Hepatocyte (in vitro differentiated cells): Measurements from ENCODE around the gene SZRD1. TPM values are rescaled to one million over a fixed set of nuclear protein-coding genes. Genes with fewer than 3 reads are reported as not detected.

Source experiments
- DNase-seq: peaks from one replicate; pipeline ENCODE4 v3.0.0-alpha.2; 2016; ENCODE audit warnings: low spot score
- H2AFZ ChIP-seq: fragments of 200-600 bp; sonication (generic); 2 replicates; pipeline ENCODE4 v1.6.0; 2016; ENCODE audit warnings: antibody characterized with exemption, mild to moderate bottlenecking
- H3K27ac ChIP-seq: fragments of 200-600 bp; sonication (generic); 2 replicates; pipeline ENCODE4 v1.5.1; 2016; ENCODE audit warnings: mild to moderate bottlenecking
- H3K27me3 ChIP-seq: fragments of 200-600 bp; sonication (generic); 2 replicates; pipeline ENCODE4 v1.6.1; 2016
- H3K36me3 ChIP-seq: fragments of 200-600 bp; sonication (generic); replicated peaks from 2 replicates; pipeline ENCODE4 v1.5.1; 2016; ENCODE audit warnings: low read depth; ENCODE audit not compliant: insufficient read depth
- H3K4me1 ChIP-seq: fragments of 200-600 bp; sonication (generic); 2 replicates; pipeline ENCODE4 v1.5.1; 2016; ENCODE audit warnings: mild to moderate bottlenecking, moderate library complexity; ENCODE audit not compliant: insufficient read depth
- H3K4me2 ChIP-seq: fragments of 200-600 bp; sonication (generic); 2 replicates; pipeline ENCODE4 v1.6.0; 2016
- H3K4me3 ChIP-seq: fragments of 200-600 bp; sonication (generic); 2 replicates; pipeline ENCODE4 v1.5.1; 2016; ENCODE audit warnings: mild to moderate bottlenecking
- H3K79me2 ChIP-seq: fragments of 200-600 bp; sonication (generic); 2 replicates; pipeline ENCODE4 v1.6.0; 2017; ENCODE audit warnings: mild to moderate bottlenecking
- H3K9me2 ChIP-seq: fragments of 200-600 bp; sonication (generic); replicated peaks from 2 replicates; pipeline ENCODE4 v1.6.0; 2017; ENCODE audit warnings: mild to moderate bottlenecking; ENCODE audit not compliant: insufficient read depth
- H3K9me3 ChIP-seq: fragments of 200-600 bp; sonication (generic); 2 replicates; pipeline ENCODE4 v1.5.1; 2016; ENCODE audit warnings: low read depth, mild to moderate bottlenecking
- H4K20me1 ChIP-seq: fragments of 200-600 bp; sonication (generic); 2 replicates; pipeline ENCODE4 v1.6.0; 2016; ENCODE audit warnings: mild to moderate bottlenecking; ENCODE audit not compliant: insufficient read depth, poor library complexity, severe bottlenecking
- CTCF ChIP-seq: fragments of 200-600 bp; sonication (generic); IDR thresholded peaks from 2 replicates; pipeline ENCODE4 v1.5.1; 2016; ENCODE audit warnings: antibody characterized with exemption, mild to moderate bottlenecking; ENCODE audit not compliant: poor library complexity
- EZH2 ChIP-seq: fragments of 200-600 bp; sonication (generic); IDR thresholded peaks from 2 replicates; pipeline ENCODE4 v1.6.1; 2016; ENCODE audit warnings: antibody characterized with exemption, mild to moderate bottlenecking, borderline replicate concordance
- EZH2phosphoT487 ChIP-seq: fragments of 200-600 bp; sonication (generic); IDR thresholded peaks from one replicate; pipeline ENCODE4 v1.6.1; 2018; ENCODE audit warnings: antibody characterized with exemption, mild to moderate bottlenecking, low read depth, moderate library complexity; ENCODE audit not compliant: unreplicated experiment, severe bottlenecking
- WGBS: methylation state at CpG from one replicate; pipeline ENCODE4 v1.1.6; 2016; ENCODE audit warnings: low lambda C conversion rate; ENCODE audit errors: missing lambda C conversion rate; 5-methylcytosine and 5-hydroxymethylcytosine counted together
- polyA plus RNA-seq: library from polyadenylated mRNA; unstranded; fragments of >200 nt; fragmentation: Nextera tagmentation; extraction: Ambion mirVana; gene quantifications from 2 replicates; pipeline ENCODE4 v1.2.1, GENCODE V29; 2016
- total RNA-seq: library from RNA; depleted of rRNA; stranded (reverse); fragments of >200 nt; gene quantifications from 2 replicates; pipeline ENCODE4 v1.2.3, GENCODE V29; 2014

SZRD1 gene
- total and polyA plus RNA-seq, 2 experiments from 2014 or later, result 63.0 to 72.1 TPM

GRCh38 chr1:16371725-16372124, 4.7 kb downstream of the SZRD1 start:
- no peak for TF ChIP-seq EZH2phosphoT487
- TF ChIP-seq EZH2, result no peak
- TF ChIP-seq CTCF, result no peak
- Histone ChIP-seq H3K4me2 (no peak overlapping the region), H4K20me1 (peaks cover 83% of the 10 kb centered on the region), H3K27ac (no peak overlapping the region), H3K79me2 (peaks cover 92% of the 10 kb centered on the region), H2AFZ (no peak overlapping the region), H3K27me3 (no peaks in the 10 kb centered on the region), H3K9me2 (no peaks in the 10 kb centered on the region), H3K9me3 (no peaks in the 10 kb centered on the region), H3K4me3 (no peak overlapping the region), H3K36me3 (no peaks in the 10 kb centered on the region), H3K4me1 (peaks cover 46% of the 10 kb centered on the region)
- WGBS, result 93% methylated on average over 5 of the region's 5 CpGs
- no peak for DNase-seq

GRCh38 chr1:16372535-16373285, 5.7 kb downstream of the SZRD1 start:
- Histone ChIP-seq H3K4me2 (peak overlapping the region; percentile 53), H3K36me3 (no peaks in the 10 kb centered on the region), H3K79me2 (peaks cover 99% of the 10 kb centered on the region), H2AFZ (no peak overlapping the region), H3K27me3 (no peaks in the 10 kb centered on the region), H3K27ac (peak overlapping the region; percentile 57), H3K9me2 (no peaks in the 10 kb centered on the region), H3K4me3 (no peak overlapping the region), H4K20me1 (peaks cover 93% of the 10 kb centered on the region), H3K9me3 (no peaks in the 10 kb centered on the region), H3K4me1 (peaks cover 46% of the 10 kb centered on the region)
- no peak for DNase-seq
- WGBS, result 89% methylated on average over 3 of the region's 3 CpGs
- TF ChIP-seq EZH2phosphoT487, result no peak
- no peak for TF ChIP-seq EZH2
- TF ChIP-seq CTCF, result no peak

GRCh38 chr1:16374266-16374665, 7.2 kb downstream of the SZRD1 start:
- no peak for DNase-seq
- Histone ChIP-seq H3K4me3 (no peak overlapping the region), H3K4me2 (no peak overlapping the region), H3K9me3 (no peaks in the 10 kb centered on the region), H4K20me1 (peaks cover 94% of the 10 kb centered on the region), H3K27ac (peak overlapping the region; percentile 48), H3K36me3 (no peaks in the 10 kb centered on the region), H3K9me2 (no peaks in the 10 kb centered on the region), H3K4me1 (peaks cover 38% of the 10 kb centered on the region), H2AFZ (no peak overlapping the region), H3K79me2 (peaks cover 99% of the 10 kb centered on the region), H3K27me3 (no peaks in the 10 kb centered on the region)
- TF ChIP-seq EZH2 (no peak), CTCF (no peak), EZH2phosphoT487 (no peak)
- 71% methylated on average over 3 of the region's 3 CpGs for WGBS
